Measurements from ENCODE around the gene CBX2.

- TF ChIP-seq CTCF (IDR thresholded peaks at IDR 0.05), result no peak
- TF ChIP-seq POLR2A (IDR thresholded peaks at IDR 0.05), result no peak
Observed at GRCh38 chr17:79760197-79760906, 17.6 kb upstream of the CBX2 start.
